SK-N-SH (cell line): ENCODE results near the gene RAI14.

Experiments used
- CTCF ChIP-seq: fragments of 200-600 bp; sonication (generic); IDR thresholded peaks from 2 replicates; pipeline ENCODE4 v1.6.1; 2017; ENCODE audit warnings: antibody characterized with exemption, mild to moderate bottlenecking, moderate library complexity
- SMC3 ChIP-seq: IDR thresholded peaks from 2 replicates; pipeline ENCODE4 v1.6.1; 2012; ENCODE audit warnings: low read depth, low read length, improper control_type of control experiment
- TF ChIP-seq, protein P1 (sequence below): IDR thresholded peaks from 2 replicates; pipeline ENCODE4 v1.4.0; 2012; ENCODE audit warnings: low read depth

DNA sequence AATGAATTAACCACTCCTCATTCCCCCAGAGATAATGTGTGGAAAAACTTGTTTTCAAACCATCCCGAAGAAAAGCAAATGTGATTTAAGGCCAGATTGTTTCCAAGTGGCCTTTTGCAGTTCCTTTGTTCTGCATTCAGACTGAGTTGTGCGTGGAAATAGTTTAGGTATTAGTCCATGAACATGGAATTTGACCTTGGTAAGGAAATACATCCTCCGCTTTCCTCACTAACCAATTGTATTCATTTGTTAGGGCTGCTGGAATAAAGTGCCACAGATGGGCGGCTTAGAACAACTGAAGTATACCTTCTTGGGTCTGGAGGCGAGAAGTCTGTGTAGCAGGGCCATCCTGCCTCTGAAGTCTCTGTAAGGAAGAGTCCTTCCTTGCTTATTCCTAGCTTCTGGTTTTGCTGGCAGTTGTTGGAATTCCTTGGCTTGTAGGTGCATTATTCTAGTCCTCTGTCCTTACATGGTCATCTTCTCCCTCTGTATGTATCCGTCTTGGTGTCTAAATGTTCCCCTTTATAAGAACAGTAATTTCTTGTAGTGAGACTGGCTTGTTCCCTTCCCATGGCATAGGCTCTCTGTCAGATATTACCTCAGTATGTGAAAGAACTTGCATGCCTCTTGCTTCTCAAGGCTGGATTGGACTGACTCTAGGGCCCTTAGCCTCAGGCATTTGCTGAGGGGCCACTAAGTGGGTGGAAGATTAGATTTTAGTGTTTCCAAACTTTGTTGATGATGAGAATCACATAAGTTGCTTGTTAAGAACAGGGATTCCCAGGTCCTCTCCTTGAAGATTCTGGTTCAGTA, 53.9 kb downstream of the RAI14 start:
- TF ChIP-seq, protein P1, sequence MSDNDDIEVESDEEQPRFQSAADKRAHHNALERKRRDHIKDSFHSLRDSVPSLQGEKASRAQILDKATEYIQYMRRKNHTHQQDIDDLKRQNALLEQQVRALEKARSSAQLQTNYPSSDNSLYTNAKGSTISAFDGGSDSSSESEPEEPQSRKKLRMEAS = peak; percentile 48; the same call in 1 of the 2 replicates
- TF ChIP-seq SMC3 (no peak), CTCF (no peak)
